Prostate gland (tissue), 2 donors: Measurements from ENCODE around the gene CCL20. TPM values are rescaled to one million over a fixed set of nuclear protein-coding genes. Genes with fewer than 3 reads are reported as not detected.

ENCODE experiments used
- DNase-seq: peaks from one replicate; pipeline ENCODE4 v3.0.0-alpha.2; 2019; ENCODE audit warnings: low spot score
- H3K27ac ChIP-seq, 2 donors: fragments of 200-600 bp; sonication (generic); 2 replicates each; pipeline ENCODE4 v1.5.1; 2017 to 2019
- H3K27me3 ChIP-seq: fragments of 200-600 bp; sonication (generic); replicated peaks from 2 replicates; pipeline ENCODE4 v1.5.1; 2019; ENCODE audit not compliant: insufficient read depth
- H3K36me3 ChIP-seq, 2 donors: fragments of 200-600 bp; sonication (generic); 1 replicate in 1 of 2; 2 replicates in 1 of 2; pipeline versions ENCODE4 v1.5.1 to v1.8.1; 2017 to 2019
- H3K4me1 ChIP-seq: fragments of 200-600 bp; sonication (generic); replicated peaks from 2 replicates; pipeline ENCODE4 v1.5.1; 2019
- H3K4me3 ChIP-seq, 2 donors: fragments of 200-600 bp; sonication (generic); 2 replicates each; pipeline ENCODE4 v1.5.1; 2017 to 2019
- H3K9me3 ChIP-seq: fragments of 200-600 bp; sonication (generic); 2 replicates; pipeline ENCODE4 v1.5.1; 2017
- POLR2A ChIP-seq: fragments of 450-650 bp; IDR thresholded peaks from one replicate; pipeline ENCODE4 v1.6.1; 2016; ENCODE audit warnings: antibody characterized with exemption, mild to moderate bottlenecking
- POLR2AphosphoS5 ChIP-seq: sonication (generic); formaldehyde crosslinking; IDR thresholded peaks from one replicate; pipeline ENCODE4 v1.6.1; 2017; ENCODE audit warnings: antibody characterized with exemption
- WGBS: methylation state at CpG from one replicate; pipeline ENCODE4 v1.1.5; 2018; 5-methylcytosine and 5-hydroxymethylcytosine counted together
- intact Hi-C: fragments of 100-400 bp; cut with DNase I; formaldehyde crosslinking; loops from one replicate; pipeline ENCODE4 v1.14.2; 2022
- small RNA-seq, 2 donors: library from RNA; depleted of rRNA; stranded (forward); fragments of <200 nt; gene quantifications; one replicate each; pipeline ENCODE3, GENCODE V24; 2016
- total RNA-seq, 2 donors: library from RNA; depleted of rRNA; stranded (reverse); fragments of >200 nt; gene quantifications; one replicate each; pipeline ENCODE4 v1.1.0, GENCODE V29; 2016
- TF ChIP-seq, protein P1 (sequence below), 4 experiments: fragments of 200-600 bp in 2 of 4; fragments of 450-650 bp in 2 of 4; sonication (generic) in 2 of 4; IDR thresholded peaks; 1 replicate in 3 of 4; 2 replicates in 1 of 4; pipeline ENCODE4 v1.5.1; 2016 to 2019; ENCODE audit warnings: antibody characterized with exemption in 4 of 4, mild to moderate bottlenecking in 2 of 4, moderate library complexity in 2 of 4

CCL20 gene
- total RNA-seq, 2 donors from 2014 or later = 1.6 TPM; not detected in 1

GRCh38 chr2:227862227-227862740 lies 48.6 kb downstream of the CCL20 start:
- TF ChIP-seq, protein P1, sequence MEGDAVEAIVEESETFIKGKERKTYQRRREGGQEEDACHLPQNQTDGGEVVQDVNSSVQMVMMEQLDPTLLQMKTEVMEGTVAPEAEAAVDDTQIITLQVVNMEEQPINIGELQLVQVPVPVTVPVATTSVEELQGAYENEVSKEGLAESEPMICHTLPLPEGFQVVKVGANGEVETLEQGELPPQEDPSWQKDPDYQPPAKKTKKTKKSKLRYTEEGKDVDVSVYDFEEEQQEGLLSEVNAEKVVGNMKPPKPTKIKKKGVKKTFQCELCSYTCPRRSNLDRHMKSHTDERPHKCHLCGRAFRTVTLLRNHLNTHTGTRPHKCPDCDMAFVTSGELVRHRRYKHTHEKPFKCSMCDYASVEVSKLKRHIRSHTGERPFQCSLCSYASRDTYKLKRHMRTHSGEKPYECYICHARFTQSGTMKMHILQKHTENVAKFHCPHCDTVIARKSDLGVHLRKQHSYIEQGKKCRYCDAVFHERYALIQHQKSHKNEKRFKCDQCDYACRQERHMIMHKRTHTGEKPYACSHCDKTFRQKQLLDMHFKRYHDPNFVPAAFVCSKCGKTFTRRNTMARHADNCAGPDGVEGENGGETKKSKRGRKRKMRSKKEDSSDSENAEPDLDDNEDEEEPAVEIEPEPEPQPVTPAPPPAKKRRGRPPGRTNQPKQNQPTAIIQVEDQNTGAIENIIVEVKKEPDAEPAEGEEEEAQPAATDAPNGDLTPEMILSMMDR (IDR thresholded peaks at IDR 0.05) = peak; percentile 32 to 79 (median 50)
- TF ChIP-seq POLR2AphosphoS5 = no peak
- no peak for TF ChIP-seq POLR2A
- Histone ChIP-seq H3K4me1 (no peaks in the 10 kb centered on the region), H3K36me3 (no peaks in the 10 kb centered on the region), H3K27me3 (no peaks in the 10 kb centered on the region), H3K4me3 (no peak overlapping the region), H3K9me3 (no peaks in the 10 kb centered on the region), H3K27ac (no peak overlapping the region)
- intact Hi-C loops = no loop called here
- 59% methylated on average over 8 of the region's 8 CpGs for WGBS
- peak; percentile 19 for DNase-seq

DNA sequence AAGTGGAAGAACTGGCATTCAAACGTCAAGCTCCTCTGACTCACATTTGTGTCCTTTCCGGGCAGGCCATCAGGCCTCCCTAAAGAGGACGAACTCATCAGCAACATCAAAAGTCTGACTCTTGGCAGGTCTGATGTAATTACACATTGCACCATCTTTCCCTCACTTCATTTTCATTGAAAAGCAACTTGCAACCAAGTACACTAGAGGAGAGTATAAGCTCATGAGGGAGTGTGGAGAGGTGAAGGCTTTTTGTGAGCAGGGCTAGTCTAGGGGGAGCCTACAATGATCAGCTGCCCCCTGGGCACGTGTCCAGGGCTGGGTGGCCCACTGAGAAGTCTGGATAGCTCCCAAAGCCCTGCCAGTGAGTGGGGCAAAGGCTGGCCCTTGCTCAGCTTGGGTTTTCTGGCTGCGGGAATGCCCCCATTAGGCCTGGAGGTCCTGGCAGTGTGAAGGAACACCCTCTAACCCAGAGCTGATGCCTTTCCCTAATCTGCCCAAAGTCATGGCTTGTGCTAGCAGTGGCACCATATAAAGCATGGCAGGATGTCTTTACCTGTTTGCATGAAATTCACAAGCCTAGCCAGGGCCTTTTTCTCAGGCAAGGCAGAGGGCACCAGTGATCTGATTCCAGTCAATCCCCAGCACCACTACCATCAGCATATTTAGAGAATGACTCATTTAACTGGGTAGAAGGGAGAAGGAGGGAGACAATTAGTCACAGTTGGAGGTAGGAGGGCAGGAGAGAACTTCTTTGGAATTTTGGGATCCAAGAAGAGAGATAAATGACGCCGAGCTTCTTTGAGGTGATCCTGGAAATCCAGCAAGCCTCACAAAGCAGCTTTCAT lies 49.3 kb downstream of the CCL20 start:
- intact Hi-C loops = no loop called here
- DNase-seq = no peak
- no peaks in the 10 kb centered on the region for H3K36me3 ChIP-seq
- no peaks in the 10 kb centered on the region for H3K9me3 ChIP-seq
- no peaks in the 10 kb centered on the region for H3K27me3 ChIP-seq
- TF ChIP-seq POLR2AphosphoS5 (no peak), POLR2A (no peak)
- TF ChIP-seq, protein P1 (IDR thresholded peaks at IDR 0.05) = no peak
- no peak overlapping the region for H3K4me3 ChIP-seq
- WGBS = 82% methylated on average over 7 of the region's 7 CpGs
- H3K4me1 ChIP-seq = no peaks in the 10 kb centered on the region
- H3K27ac ChIP-seq = no peak overlapping the region

DNA sequence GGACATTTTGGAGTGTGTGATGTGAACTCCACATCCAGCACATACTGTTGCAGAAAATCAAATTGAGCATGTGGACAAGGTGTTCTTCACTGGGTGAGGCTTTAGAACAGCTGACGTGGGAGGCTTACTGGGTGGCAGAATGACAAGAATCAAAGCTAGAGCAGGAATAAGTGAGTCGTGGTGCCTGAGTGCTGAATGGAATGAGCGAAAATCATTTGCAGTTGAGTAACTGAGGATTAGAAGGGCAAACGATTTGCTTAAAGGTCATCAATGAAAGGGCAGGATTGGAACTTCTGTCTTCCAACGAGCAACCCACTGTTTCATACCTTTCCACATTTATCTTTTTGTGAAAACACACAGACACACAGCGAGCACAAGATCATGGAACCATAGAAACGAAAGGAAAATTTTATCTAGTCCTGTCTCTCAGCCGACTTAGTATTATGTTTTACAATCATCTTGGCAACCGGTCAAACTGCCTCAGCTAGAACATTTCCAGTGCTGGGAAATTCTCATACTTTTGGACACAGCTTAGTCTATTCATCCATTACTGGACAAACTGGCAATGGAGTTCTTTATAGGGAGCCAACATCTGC lies 50.6 kb downstream of the CCL20 start:
- Histone ChIP-seq H3K4me3 (no peak overlapping the region), H3K4me1 (no peaks in the 10 kb centered on the region), H3K9me3 (no peaks in the 10 kb centered on the region), H3K27ac (no peak overlapping the region), H3K27me3 (no peaks in the 10 kb centered on the region), H3K36me3 (no peaks in the 10 kb centered on the region)
- TF ChIP-seq POLR2AphosphoS5 = no peak
- TF ChIP-seq, protein P1 (IDR thresholded peaks at IDR 0.05) = no peak
- TF ChIP-seq POLR2A = no peak
- 51% methylated on average over 9 of the region's 9 CpGs for WGBS
- intact Hi-C loops = no loop called here
- DNase-seq = no peak

- Histone ChIP-seq H3K4me1 (no peaks in the 10 kb centered on the region), H3K36me3 (no peaks in the 10 kb centered on the region), H3K27me3 (no peaks in the 10 kb centered on the region), H3K27ac (no peak overlapping the region), H3K4me3 (no peak overlapping the region), H3K9me3 (no peaks in the 10 kb centered on the region)
- TF ChIP-seq POLR2AphosphoS5 (no peak), POLR2A (no peak)
- TF ChIP-seq, protein P1 (IDR thresholded peaks at IDR 0.05) = no peak
- WGBS = 90% methylated on average over 4 of the region's 4 CpGs
- intact Hi-C loops = no loop called here
- DNase-seq = no peak
Measured at GRCh38 chr2:227865291-227865690, 51.6 kb downstream of the CCL20 start.

Small RNA genes lying within 50 kb of the gene (small RNA-seq; reads per million reads assigned to genes)
- 0 reads per million in 2 donors for gene SNRPGP8

Other genes starting within 250 kb of the CCL20 start
- gene SCYGR2, start 214.9 kb upstream of the CCL20 start, total RNA-seq = not detected
- not detected for gene SCYGR3, start 199.0 kb upstream of the CCL20 start, total RNA-seq
- not detected for gene SCYGR4, start 196.3 kb upstream of the CCL20 start, total RNA-seq
- not detected for gene SCYGR5, start 147.0 kb upstream of the CCL20 start, total RNA-seq
- gene SLC19A3, start 95.8 kb upstream of the CCL20 start, total RNA-seq = 1 to 10 TPM in 1 of 2 donors, under 1 TPM in 1; 0.41 to 1.3 TPM
- gene SCYGR6, start 89.1 kb upstream of the CCL20 start, total RNA-seq = not detected
- gene SCYGR7, start 85.5 kb upstream of the CCL20 start, total RNA-seq = not detected
- gene SCYGR8, start 67.9 kb upstream of the CCL20 start, total RNA-seq = not detected
- 1 to 10 TPM in 1 of 2 donors, not detected in 1; 3.0 TPM for gene DAW1, start 57.8 kb downstream of the CCL20 start, total RNA-seq